Right kidney (tissue), 1 donor: ENCODE data around the gene GIMD1.

Experiments
- DNase-seq: peaks from one replicate; pipeline ENCODE4 v3.0.0-alpha.2; 2016

The GIMD1 gene

DNA sequence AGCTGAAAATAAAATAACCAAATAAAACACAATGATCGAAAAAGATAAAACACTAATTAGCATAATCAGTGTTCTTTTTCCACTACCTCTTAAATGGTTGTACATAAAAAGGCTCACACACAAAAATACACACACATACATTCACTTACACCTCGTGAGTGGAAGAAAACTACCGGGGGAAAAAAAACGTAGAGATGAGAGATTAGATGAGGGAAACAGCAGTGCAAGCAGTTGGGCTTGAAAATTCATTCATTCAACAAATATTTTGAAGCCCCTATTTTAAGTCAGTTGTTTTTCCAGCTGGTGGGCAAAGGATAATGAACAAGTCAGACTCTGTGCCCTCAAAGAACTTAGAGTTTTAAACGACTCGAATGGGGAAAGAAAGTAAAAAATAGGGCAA lies 53.6 kb downstream of the GIMD1 start:
- no peak for DNase-seq

GRCh38 chr4:106312997-106313522 lies 55.5 kb downstream of the GIMD1 start:
- DNase-seq, result no peak

- DNase-seq, result no peak
These were observed 56.2 kb downstream of the GIMD1 start for GRCh38 chr4:106312377-106312776.
